ENCODE measurements around the gene C1QL2.

The C1QL2 gene

DNA sequence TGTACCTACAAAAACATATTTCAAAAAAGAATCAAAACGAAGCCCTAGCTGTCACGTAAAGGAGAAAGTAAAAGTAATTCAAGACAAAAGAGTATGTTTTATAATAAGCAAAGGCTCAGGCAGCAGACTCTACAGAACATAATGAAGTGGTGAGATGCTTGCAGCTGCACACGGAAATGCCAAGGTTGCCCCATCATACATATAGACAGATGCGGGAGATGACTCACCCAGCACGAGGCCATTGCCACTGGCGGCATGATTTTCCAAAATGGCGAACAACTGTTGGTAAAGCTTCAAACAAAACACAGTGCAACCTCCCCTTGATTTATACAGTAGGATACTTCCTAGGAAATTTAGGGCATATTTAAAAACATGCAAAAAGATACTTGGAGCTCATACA lies 26.0 kb upstream of the C1QL2 start:
- no peak for DNase-seq
- Histone ChIP-seq H3K27ac (no peak overlapping the region), H3K27me3 (replicated peaks) (no peaks in the 10 kb centered on the region), H3K4me3 (ENCODE audit: low read depth, low read length) (no peak overlapping the region), H3K36me3 (replicated peaks) (no peaks in the 10 kb centered on the region)
- TF ChIP-seq, protein P1, sequence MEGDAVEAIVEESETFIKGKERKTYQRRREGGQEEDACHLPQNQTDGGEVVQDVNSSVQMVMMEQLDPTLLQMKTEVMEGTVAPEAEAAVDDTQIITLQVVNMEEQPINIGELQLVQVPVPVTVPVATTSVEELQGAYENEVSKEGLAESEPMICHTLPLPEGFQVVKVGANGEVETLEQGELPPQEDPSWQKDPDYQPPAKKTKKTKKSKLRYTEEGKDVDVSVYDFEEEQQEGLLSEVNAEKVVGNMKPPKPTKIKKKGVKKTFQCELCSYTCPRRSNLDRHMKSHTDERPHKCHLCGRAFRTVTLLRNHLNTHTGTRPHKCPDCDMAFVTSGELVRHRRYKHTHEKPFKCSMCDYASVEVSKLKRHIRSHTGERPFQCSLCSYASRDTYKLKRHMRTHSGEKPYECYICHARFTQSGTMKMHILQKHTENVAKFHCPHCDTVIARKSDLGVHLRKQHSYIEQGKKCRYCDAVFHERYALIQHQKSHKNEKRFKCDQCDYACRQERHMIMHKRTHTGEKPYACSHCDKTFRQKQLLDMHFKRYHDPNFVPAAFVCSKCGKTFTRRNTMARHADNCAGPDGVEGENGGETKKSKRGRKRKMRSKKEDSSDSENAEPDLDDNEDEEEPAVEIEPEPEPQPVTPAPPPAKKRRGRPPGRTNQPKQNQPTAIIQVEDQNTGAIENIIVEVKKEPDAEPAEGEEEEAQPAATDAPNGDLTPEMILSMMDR (IDR thresholded peaks at IDR 0.05; ENCODE audit: low read depth, low read length, missing control alignments), result no peak
- in situ Hi-C loops (cut with HindIII; ENCODE audit: low pct_ligation_motif_present, low sequenced_read_pairs), result no loop called here

DNA sequence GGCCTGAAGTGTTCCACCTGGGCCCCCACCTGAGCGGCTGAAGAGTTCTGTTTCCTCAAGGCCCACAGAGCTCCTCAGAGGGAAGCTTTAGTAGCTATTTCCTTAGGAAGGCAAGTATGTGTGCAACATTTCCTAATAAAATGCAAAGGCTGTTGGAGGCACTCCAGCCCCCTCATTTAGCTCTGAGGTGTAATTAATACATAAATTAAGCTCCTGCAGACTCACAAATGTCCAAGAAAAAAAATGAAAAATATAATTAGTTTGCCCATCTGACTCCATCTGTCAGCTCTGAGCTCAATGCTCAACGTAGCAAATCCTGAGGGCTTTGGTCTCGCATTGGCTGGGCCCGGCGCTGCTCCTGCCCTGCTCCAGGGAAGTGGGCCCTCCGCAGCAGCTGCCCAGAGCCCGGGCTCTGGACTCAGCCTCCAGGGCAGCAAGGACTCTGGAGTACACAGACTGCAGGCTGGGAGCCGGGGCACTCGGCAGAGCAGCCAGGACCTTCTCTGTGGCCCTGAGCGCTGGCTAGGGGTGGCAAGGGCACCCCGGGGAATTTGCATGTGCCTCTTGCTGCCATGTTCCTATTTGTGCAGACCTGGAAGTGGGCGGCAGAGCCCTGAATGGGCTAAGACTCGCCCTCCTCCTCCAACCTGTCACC lies 23.4 kb upstream of the C1QL2 start:
- no peak for DNase-seq
- H3K4me3 ChIP-seq (ENCODE audit: low read depth, low read length), result no peak overlapping the region
- no peak overlapping the region for H3K27ac ChIP-seq
- no peaks in the 10 kb centered on the region for H3K36me3 ChIP-seq (replicated peaks)
- TF ChIP-seq, protein P1 (IDR thresholded peaks at IDR 0.05; ENCODE audit: low read depth, low read length, missing control alignments), result no peak
- in situ Hi-C loops (cut with HindIII; ENCODE audit: low pct_ligation_motif_present, low sequenced_read_pairs), result no loop called here
- no peaks in the 10 kb centered on the region for H3K27me3 ChIP-seq (replicated peaks)

DNA sequence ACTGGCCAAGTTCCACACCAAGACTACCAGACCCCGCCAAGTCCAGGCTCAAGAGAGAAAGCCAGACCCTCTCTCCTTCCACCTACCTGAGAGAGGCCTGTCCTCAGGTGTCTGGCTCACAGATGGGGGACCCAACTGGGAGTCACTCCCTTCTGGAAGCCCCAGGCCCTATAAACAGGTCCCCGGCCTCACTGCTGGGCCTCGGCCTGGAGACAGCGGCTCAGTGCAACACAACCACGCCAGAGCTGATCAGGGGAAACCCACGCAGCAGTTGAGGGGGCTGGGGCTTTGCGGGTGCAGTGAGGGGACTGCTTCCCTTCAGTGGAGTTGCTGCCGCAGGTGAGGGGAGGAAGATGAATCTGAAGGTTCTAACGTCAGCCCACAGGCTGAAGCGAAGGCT lies 22.8 kb upstream of the C1QL2 start:
- Histone ChIP-seq H3K27me3 (replicated peaks) (no peaks in the 10 kb centered on the region), H3K4me3 (ENCODE audit: low read depth, low read length) (no peak overlapping the region), H3K27ac (no peak overlapping the region), H3K36me3 (replicated peaks) (no peaks in the 10 kb centered on the region)
- no peak for DNase-seq
- TF ChIP-seq, protein P1 (IDR thresholded peaks at IDR 0.05; ENCODE audit: low read depth, low read length, missing control alignments), result no peak
- in situ Hi-C loops (cut with HindIII; ENCODE audit: low pct_ligation_motif_present, low sequenced_read_pairs), result no loop called here

DNA sequence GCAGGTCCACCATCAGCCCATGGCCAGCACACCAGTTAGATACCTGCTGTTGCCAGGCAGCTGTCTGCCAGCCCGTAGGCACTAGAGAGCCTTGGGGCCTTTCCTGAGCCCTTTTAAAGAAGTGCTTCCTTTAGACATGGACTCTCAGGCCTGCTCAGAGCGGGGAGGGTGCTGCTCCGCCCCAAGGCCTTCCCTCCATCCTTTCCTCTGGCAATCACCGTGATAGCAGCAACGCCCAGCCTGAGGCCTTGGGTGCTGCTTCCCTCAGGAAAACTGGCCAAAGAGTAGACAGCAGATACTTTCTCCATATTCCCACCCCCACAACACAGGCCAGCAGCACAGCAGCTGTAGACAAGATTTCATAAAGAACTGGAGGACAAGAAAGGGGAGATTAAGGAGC lies 22.3 kb upstream of the C1QL2 start:
- Histone ChIP-seq H3K4me3 (ENCODE audit: low read depth, low read length) (no peak overlapping the region), H3K36me3 (replicated peaks) (no peaks in the 10 kb centered on the region), H3K27me3 (replicated peaks) (no peaks in the 10 kb centered on the region), H3K27ac (no peak overlapping the region)
- in situ Hi-C loops (cut with HindIII; ENCODE audit: low pct_ligation_motif_present, low sequenced_read_pairs), result no loop called here
- TF ChIP-seq, protein P1 (IDR thresholded peaks at IDR 0.05; ENCODE audit: low read depth, low read length, missing control alignments), result no peak
- no peak for DNase-seq

DNA sequence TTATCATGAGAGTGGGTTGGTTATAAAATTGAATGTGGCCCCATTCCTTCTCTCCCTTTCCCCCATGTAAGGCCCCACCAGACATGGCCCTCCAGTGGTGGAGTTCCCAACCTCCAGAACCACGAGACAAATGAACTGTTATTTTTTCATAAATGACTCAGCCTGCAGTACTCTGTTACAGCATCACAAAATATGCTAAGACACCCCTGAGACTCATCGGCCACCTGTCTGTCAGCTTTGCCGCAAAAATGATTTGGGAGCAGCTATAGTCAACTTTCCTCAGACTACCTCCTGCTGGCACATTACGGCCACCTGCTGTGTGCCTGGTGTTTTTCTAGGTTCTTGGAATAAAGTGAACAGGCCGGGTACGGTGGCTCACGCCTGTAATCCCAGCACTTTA lies 21.4 kb upstream of the C1QL2 start:
- H3K27ac ChIP-seq, result no peak overlapping the region
- no peak overlapping the region for H3K4me3 ChIP-seq (ENCODE audit: low read depth, low read length)
- no peak for DNase-seq
- no peaks in the 10 kb centered on the region for H3K36me3 ChIP-seq (replicated peaks)
- TF ChIP-seq, protein P1 (IDR thresholded peaks at IDR 0.05; ENCODE audit: low read depth, low read length, missing control alignments), result peak; percentile 24
- no peaks in the 10 kb centered on the region for H3K27me3 ChIP-seq (replicated peaks)
- in situ Hi-C loops (cut with HindIII; ENCODE audit: low pct_ligation_motif_present, low sequenced_read_pairs), result no loop called here

DNA sequence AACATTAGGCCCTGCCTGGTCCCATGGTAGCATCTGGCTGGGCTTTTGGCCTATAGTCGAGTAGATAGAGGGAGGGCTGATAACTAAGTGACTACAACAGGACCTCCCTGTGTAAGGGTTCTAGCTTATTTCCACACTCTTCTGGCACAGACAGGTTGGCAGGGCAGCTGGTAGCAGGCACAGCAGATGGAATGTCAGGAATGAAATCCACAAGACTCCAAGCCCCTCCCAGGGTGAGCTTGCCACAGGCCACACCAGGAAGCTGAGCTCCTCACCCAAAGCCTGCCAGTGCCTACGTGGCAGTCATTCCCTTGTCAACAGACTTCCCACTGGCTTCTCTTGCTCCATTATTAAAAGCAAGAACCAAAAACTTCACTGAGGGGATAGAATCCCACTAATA lies 20.7 kb upstream of the C1QL2 start:
- DNase-seq, result no peak
- in situ Hi-C loops (cut with HindIII; ENCODE audit: low pct_ligation_motif_present, low sequenced_read_pairs), result no loop called here

More for the DNA sequence above, 20.7 kb upstream of the C1QL2 start:
- no peak overlapping the region for H3K4me3 ChIP-seq (ENCODE audit: low read depth, low read length)
- TF ChIP-seq, protein P1 (IDR thresholded peaks at IDR 0.05; ENCODE audit: low read depth, low read length, missing control alignments), result no peak
- no peak overlapping the region for H3K27ac ChIP-seq
- no peaks in the 10 kb centered on the region for H3K27me3 ChIP-seq (replicated peaks)
- H3K36me3 ChIP-seq (replicated peaks), result no peaks in the 10 kb centered on the region
